Fibroblast of the aortic adventitia (primary cell): ENCODE results near the gene OPCML. TPM values are rescaled to one million over a fixed set of nuclear protein-coding genes. Genes with fewer than 3 reads are reported as not detected.

Experiments
- DNase-seq: peaks from one replicate; pipeline ENCODE4 v3.0.0-alpha.2; 2010; ENCODE audit warnings: low read depth
- H3K4me3 ChIP-seq: 2 replicates; pipeline ENCODE4 v1.5.1; 2011; ENCODE audit warnings: low read depth, mild to moderate bottlenecking, control low read depth, low read length, moderate library complexity
- total RNA-seq: library from RNA; depleted of rRNA; stranded (reverse); fragments of >200 nt; gene quantifications from 2 replicates; pipeline ENCODE4 v1.2.3, GENCODE V29; 2012; ENCODE audit warnings: low replicate concordance
- TF ChIP-seq, protein P1 (sequence below): IDR thresholded peaks from 2 replicates; pipeline ENCODE4 v1.5.1; 2011; ENCODE audit warnings: mild to moderate bottlenecking, low read length, control low read depth, inconsistent platforms; ENCODE audit not compliant: insufficient read depth

OPCML gene
- total RNA-seq, 1 donor: 0.18 TPM

DNA sequence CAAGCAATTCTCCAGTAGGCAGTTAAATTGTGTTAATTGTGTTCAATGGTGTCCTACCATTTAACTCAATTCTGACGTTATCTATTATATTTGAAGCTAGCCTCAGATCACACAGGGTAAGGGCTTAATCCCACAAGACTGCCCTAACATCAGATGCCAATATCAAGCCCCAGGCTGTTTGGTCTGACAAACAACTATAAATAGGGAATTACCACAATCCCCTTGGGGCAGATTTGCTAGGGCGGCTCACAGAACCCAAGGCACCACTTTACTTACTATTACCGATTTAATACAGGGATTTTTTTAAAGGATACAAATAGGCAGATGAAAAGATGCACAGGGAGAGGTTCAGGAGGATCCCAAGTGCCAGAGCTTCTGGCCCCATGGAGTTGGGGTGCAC is 678.4 kb downstream of the OPCML start:
- TF ChIP-seq, protein P1, sequence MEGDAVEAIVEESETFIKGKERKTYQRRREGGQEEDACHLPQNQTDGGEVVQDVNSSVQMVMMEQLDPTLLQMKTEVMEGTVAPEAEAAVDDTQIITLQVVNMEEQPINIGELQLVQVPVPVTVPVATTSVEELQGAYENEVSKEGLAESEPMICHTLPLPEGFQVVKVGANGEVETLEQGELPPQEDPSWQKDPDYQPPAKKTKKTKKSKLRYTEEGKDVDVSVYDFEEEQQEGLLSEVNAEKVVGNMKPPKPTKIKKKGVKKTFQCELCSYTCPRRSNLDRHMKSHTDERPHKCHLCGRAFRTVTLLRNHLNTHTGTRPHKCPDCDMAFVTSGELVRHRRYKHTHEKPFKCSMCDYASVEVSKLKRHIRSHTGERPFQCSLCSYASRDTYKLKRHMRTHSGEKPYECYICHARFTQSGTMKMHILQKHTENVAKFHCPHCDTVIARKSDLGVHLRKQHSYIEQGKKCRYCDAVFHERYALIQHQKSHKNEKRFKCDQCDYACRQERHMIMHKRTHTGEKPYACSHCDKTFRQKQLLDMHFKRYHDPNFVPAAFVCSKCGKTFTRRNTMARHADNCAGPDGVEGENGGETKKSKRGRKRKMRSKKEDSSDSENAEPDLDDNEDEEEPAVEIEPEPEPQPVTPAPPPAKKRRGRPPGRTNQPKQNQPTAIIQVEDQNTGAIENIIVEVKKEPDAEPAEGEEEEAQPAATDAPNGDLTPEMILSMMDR: no peak
- H3K4me3 ChIP-seq: no peak overlapping the region
- no peak for DNase-seq

DNA sequence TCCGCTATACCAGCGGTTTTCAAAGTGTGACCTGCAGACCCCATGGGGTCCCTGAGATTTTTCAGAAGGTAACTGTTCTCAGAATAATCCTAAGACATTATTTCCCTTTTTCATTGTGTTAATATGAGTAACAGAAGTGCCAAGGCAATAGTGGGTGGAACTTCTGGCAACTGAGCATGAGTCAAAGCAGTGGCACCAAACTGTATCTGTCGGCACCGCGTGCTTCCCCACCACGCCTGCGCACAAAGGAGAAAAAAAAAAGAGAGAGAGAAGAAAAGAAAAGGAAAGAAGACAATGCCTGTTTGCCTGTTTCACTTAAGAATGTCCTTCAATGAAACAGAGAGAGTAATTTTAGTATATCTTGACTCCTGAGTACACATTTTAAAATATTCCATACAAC is 679.9 kb downstream of the OPCML start:
- no peak overlapping the region for H3K4me3 ChIP-seq
- TF ChIP-seq, protein P1: no peak
- DNase-seq: no peak

DNA sequence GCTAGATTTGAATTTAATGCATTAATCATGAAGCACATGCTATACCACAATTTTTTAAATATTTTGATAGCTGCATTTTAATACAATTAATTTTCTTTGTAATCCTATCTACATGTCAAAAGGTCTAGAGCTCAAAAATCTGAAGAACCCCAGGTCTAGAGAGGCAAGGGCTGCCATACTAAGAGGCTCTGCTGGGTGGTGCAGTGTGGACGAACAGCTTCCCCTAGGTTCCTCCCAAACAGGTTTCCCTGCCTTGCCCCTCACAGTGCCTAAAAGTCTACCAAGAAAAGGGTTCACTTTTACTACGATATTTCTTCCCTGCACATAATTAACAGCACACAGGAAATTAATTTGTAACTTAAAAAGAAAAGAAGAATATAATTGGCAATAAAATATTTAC is 681.1 kb downstream of the OPCML start:
- DNase-seq: no peak
- TF ChIP-seq, protein P1: no peak
- no peak overlapping the region for H3K4me3 ChIP-seq

DNA sequence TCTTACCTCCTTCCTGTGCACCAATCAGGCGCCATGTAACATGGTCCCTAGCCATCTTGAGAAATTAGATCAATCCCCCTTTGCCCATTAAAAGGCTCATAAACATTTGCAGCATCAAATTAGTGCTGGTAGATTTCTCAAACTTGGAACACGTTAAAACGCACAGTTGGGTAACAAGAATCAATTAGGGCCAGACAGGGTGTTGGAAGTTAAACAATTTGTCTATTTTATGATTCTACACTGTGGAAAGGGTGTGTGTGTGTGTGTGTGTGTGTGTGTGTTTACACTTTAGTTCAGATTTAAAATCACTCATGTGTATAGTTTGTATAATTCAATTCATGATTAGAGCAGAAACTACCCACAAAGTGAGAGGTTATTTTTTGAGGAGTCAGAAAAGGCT is 682.0 kb downstream of the OPCML start:
- TF ChIP-seq, protein P1: no peak
- DNase-seq: no peak
- H3K4me3 ChIP-seq: no peak overlapping the region

DNA sequence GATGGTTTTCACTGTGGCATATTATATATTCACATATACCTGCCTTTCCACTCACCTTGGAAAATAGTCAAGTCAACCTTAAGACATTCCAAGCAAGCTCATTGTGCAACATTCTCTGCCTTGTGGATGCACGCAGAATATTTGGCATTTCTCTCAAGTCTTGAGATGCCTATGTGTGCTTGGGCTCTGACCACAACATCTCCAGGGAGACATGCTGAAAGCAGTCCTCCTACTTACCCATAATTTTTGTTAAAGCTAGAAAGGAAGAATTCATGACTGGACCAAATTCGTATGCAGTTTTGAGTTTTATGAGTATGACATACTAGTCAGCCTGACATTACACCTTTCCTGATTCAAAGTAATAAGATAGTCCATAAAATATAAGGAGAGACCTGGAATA is 684.0 kb downstream of the OPCML start:
- H3K4me3 ChIP-seq: no peak overlapping the region
- TF ChIP-seq, protein P1: no peak
- no peak for DNase-seq

DNA sequence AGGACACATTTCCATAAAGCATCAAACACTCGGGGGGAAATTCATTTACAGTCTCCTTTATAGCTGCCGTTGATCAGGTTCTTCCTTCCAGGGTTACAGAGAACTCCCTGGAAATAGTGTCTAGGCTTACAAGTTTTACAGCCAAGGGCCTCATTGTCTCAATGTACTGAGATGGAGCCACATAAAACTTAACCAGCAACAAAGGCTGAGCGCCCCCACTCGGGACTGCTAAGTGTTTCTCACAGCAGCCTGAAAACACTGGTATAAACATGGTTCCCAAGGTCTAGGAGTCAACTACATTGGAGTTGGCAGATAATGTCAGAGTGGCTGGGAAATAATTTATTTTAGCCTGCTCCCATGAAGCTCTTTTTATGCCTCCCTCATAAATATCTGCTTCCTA is 686.2 kb downstream of the OPCML start:
- TF ChIP-seq, protein P1: no peak
- H3K4me3 ChIP-seq: no peak overlapping the region
- no peak for DNase-seq

DNA sequence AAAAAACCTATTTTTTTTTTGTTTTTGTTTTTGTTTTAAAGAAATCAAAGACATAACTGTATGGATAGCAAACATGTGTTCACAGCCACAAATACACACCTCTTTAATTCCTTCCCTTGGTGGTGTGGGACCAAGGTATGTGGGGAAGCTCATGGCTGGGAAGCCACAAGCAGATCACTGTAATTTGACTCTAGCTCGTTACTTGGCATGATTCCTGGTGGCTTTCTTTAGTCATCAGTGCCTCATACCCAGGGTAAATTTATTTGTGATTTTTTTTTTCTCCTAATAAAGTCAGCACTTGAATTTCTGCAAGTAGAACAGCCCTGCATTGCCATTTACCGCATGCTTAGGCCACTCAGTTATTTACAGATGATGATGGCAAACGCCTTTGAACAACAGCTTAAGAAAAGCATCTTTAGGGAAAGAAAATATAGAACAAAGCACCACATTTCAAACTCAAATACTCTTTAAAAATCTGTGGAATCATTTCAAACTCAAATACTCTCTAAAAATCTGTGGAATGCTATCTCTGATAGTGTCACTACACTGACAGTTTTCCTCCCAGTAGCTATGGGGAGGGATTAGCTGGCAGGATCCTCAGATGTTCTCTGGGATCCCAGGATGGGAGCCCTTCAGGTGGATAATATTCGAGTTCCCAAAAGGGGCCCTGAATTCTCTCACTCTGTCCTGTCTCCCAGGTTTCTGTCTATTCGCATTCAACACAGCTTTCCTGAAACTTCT is 687.2 kb downstream of the OPCML start:
- peak; percentile 15 for DNase-seq
- TF ChIP-seq, protein P1: no peak
- no peak overlapping the region for H3K4me3 ChIP-seq
